Loucy (cell line): Measurements from ENCODE around the gene FGGY.

Experiments used
- H2AFZ ChIP-seq: fragments of 200-600 bp; sonication (generic); 2 replicates; pipeline ENCODE4 v1.6.0; 2016; ENCODE audit warnings: antibody characterized with exemption, mild to moderate bottlenecking, low read length, moderate library complexity
- H3F3A ChIP-seq: fragments of 200-600 bp; 2 replicates; pipeline ENCODE4 v1.6.0; 2016; ENCODE audit warnings: antibody characterized with exemption, low read depth, mild to moderate bottlenecking
- H3K27me3 ChIP-seq: fragments of 200-600 bp; sonication (generic); 2 replicates; pipeline ENCODE4 v1.6.1; 2014; ENCODE audit warnings: low read length, mild to moderate bottlenecking; ENCODE audit not compliant: insufficient read depth, poor library complexity, severe bottlenecking
- H3K36me3 ChIP-seq: fragments of 200-600 bp; sonication (generic); 2 replicates; pipeline ENCODE4 v1.6.1; 2016; ENCODE audit warnings: low read length; ENCODE audit not compliant: insufficient read depth
- H3K4me1 ChIP-seq: fragments of 200-600 bp; sonication (generic); 2 replicates; pipeline ENCODE4 v1.5.1; 2014; ENCODE audit warnings: low read length, mild to moderate bottlenecking; ENCODE audit not compliant: insufficient read depth, poor library complexity, severe bottlenecking
- H3K4me2 ChIP-seq: fragments of 200-600 bp; sonication (generic); 2 replicates; pipeline ENCODE4 v1.6.0; 2014; ENCODE audit warnings: antibody characterized with exemption, low read length, low read depth, mild to moderate bottlenecking; ENCODE audit not compliant: poor library complexity, severe bottlenecking
- H3K4me3 ChIP-seq: fragments of 200-600 bp; sonication (generic); 2 replicates; pipeline ENCODE4 v1.5.1; 2014; ENCODE audit warnings: low read length, mild to moderate bottlenecking, mixed read lengths; ENCODE audit not compliant: poor library complexity, severe bottlenecking
- H3K79me2 ChIP-seq: fragments of 200-600 bp; sonication (generic); 2 replicates; pipeline ENCODE4 v1.6.1; 2014; ENCODE audit warnings: low read length; ENCODE audit not compliant: insufficient read depth
- H3K9ac ChIP-seq: fragments of 200-600 bp; sonication (generic); 2 replicates; pipeline ENCODE4 v1.6.0; 2014; ENCODE audit warnings: mild to moderate bottlenecking, low read depth, low read length, moderate library complexity; ENCODE audit not compliant: poor library complexity, severe bottlenecking
- H3K9me2 ChIP-seq: fragments of 200-600 bp; sonication (generic); replicated peaks from 2 replicates; pipeline ENCODE4 v1.6.1; 2016; ENCODE audit warnings: low read depth, low read length, mixed read lengths
- H3K9me3 ChIP-seq: fragments of 200-600 bp; sonication (generic); 2 replicates; pipeline ENCODE4 v1.6.1; 2014; ENCODE audit warnings: mild to moderate bottlenecking, antibody characterized with exemption, low read length, low read depth; ENCODE audit not compliant: insufficient read depth
- H4K20me1 ChIP-seq: fragments of 200-600 bp; sonication (generic); 2 replicates; pipeline ENCODE4 v1.6.0; 2014; ENCODE audit warnings: antibody characterized with exemption, low read length, mild to moderate bottlenecking; ENCODE audit not compliant: insufficient read depth, poor library complexity, severe bottlenecking
- EZH2phosphoT487 ChIP-seq: fragments of 200-600 bp; IDR thresholded peaks from 2 replicates; pipeline ENCODE4 v1.6.1; 2018; ENCODE audit warnings: antibody characterized with exemption, mild to moderate bottlenecking, moderate library complexity, borderline replicate concordance
- TF ChIP-seq, protein P1 (sequence below): fragments of 200-600 bp; sonication (generic); conservative IDR thresholded peaks from 2 replicates; pipeline ENCODE4 v1.5.1; 2014; ENCODE audit warnings: mild to moderate bottlenecking, antibody characterized with exemption, low read length

The FGGY gene

DNA sequence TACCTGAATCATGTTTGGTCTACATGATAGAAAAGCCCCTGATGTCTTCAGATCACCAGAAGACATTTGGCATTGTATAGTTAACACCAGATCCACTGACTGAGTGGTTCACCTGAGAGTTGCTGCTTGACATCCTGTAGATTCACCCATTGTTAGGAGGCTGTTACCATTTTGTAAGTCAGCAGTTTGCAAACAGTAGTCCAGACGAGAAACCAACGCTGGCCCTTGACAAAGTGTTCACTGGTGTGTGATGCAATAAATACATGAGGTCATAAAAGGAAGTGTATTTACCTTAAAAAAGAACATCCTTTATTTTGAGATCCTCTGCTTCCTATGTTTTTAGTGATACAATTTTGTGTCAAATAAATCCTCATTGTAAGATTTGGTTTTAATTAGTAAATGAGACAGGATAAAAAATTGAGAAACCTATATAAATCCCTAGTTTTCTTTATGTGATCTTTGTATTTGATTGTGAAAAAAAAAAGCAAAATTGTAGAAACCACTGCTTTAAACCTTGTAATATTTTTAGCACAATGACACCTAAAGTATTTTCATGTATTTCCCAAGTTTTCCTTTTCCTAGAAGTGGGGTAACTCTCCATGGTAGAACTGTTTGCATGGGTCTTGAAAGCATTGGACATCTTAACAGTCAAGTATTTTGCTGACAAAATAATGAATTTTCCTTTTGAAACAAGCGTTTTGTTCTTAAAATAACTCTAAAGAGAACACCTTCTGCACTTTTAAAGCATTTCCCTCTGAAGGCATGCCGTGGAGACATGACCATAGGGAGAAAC, 204.3 kb downstream of the FGGY start:
- H2AFZ ChIP-seq: no peak overlapping the region
- H3K4me1 ChIP-seq: peaks cover 15% of the 10 kb centered on the region
- H3K4me2 ChIP-seq: no peak overlapping the region
- no peaks in the 10 kb centered on the region for H3K9me2 ChIP-seq
- no peaks in the 10 kb centered on the region for H3K9me3 ChIP-seq
- no peak overlapping the region for H3K4me3 ChIP-seq
- no peak overlapping the region for H3K9ac ChIP-seq
- no peaks in the 10 kb centered on the region for H3K36me3 ChIP-seq
- TF ChIP-seq, protein P1, sequence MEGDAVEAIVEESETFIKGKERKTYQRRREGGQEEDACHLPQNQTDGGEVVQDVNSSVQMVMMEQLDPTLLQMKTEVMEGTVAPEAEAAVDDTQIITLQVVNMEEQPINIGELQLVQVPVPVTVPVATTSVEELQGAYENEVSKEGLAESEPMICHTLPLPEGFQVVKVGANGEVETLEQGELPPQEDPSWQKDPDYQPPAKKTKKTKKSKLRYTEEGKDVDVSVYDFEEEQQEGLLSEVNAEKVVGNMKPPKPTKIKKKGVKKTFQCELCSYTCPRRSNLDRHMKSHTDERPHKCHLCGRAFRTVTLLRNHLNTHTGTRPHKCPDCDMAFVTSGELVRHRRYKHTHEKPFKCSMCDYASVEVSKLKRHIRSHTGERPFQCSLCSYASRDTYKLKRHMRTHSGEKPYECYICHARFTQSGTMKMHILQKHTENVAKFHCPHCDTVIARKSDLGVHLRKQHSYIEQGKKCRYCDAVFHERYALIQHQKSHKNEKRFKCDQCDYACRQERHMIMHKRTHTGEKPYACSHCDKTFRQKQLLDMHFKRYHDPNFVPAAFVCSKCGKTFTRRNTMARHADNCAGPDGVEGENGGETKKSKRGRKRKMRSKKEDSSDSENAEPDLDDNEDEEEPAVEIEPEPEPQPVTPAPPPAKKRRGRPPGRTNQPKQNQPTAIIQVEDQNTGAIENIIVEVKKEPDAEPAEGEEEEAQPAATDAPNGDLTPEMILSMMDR: no peak
- no peak for TF ChIP-seq EZH2phosphoT487
- no peaks in the 10 kb centered on the region for H3K27me3 ChIP-seq
- H3K79me2 ChIP-seq: no peaks in the 10 kb centered on the region
- no peaks in the 10 kb centered on the region for H3F3A ChIP-seq
- no peaks in the 10 kb centered on the region for H4K20me1 ChIP-seq

DNA sequence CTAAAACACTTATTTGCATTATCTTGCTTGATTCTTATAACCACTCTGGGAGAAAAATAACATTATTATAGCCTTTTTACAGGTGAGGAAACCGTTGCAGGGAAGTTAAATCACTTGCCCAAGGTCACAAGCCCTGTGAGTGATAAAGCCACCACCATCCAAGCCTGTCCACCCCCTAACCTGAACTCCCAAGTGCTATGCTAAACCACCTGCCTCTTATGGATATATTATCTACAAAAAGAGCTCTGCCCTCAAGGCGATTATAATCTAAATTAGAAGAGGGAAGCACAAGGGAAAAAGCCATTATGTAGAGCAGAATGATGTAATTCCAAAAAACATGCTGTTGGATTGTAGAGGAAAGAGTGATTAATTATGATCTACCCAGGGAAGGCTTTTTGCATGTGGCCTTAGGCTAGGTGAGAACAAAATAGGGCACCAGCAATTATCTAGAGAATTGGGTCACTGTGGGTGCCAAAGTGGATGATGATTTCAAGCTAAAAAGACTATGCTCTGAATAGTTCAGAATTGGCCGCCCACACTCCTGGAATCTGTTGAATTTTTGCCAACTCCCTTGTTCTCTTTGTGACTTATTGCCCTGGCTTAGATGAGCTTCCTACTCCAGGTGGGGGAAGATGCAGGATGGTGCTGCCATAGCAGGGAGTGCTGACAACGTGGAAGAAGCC, 205.3 kb downstream of the FGGY start:
- TF ChIP-seq, protein P1: no peak
- no peak for TF ChIP-seq EZH2phosphoT487

DNA sequence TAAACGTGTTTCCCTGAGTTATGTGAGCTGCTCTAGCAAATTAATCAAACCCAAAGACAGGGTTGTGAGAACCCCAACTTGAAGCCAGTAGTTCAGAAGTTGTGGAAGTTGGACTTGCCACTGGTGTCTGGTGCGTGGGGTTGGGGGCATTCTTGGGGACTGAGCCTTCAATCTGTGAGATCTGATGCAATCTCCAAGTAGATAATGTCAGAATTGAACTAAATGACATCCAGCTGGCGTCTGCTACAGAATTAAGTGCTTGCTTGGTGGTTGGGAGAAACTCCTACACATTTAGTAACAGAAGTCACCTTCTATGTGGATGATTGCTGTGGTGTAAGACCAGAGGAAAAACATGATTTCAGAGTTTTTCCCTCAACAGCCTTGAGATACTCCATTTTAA, 207.4 kb downstream of the FGGY start:
- TF ChIP-seq, protein P1: no peak
- TF ChIP-seq EZH2phosphoT487: no peak
- Histone ChIP-seq H3K27me3 (no peaks in the 10 kb centered on the region), H3K9ac (no peak overlapping the region)

More for the DNA sequence above, 205.3 kb downstream of the FGGY start:
- H3K36me3 ChIP-seq: no peaks in the 10 kb centered on the region
- H3K9ac ChIP-seq: no peak overlapping the region
- no peak overlapping the region for H3K4me2 ChIP-seq
- no peaks in the 10 kb centered on the region for H3F3A ChIP-seq
- H2AFZ ChIP-seq: no peak overlapping the region
- no peaks in the 10 kb centered on the region for H4K20me1 ChIP-seq
- no peaks in the 10 kb centered on the region for H3K9me3 ChIP-seq
- no peak overlapping the region for H3K4me3 ChIP-seq
- H3K79me2 ChIP-seq: no peaks in the 10 kb centered on the region
- no peaks in the 10 kb centered on the region for H3K27me3 ChIP-seq
- no peaks in the 10 kb centered on the region for H3K9me2 ChIP-seq
- H3K4me1 ChIP-seq: peaks cover 15% of the 10 kb centered on the region

More for the DNA sequence above, 207.4 kb downstream of the FGGY start:
- no peak overlapping the region for H2AFZ ChIP-seq
- no peak overlapping the region for H3K4me2 ChIP-seq
- no peaks in the 10 kb centered on the region for H3F3A ChIP-seq
- H3K9me3 ChIP-seq: no peaks in the 10 kb centered on the region
- H3K4me1 ChIP-seq: peaks cover 12% of the 10 kb centered on the region
- no peak overlapping the region for H3K4me3 ChIP-seq
- no peaks in the 10 kb centered on the region for H3K79me2 ChIP-seq
- no peaks in the 10 kb centered on the region for H4K20me1 ChIP-seq
- H3K9me2 ChIP-seq: no peaks in the 10 kb centered on the region
- no peaks in the 10 kb centered on the region for H3K36me3 ChIP-seq
